Erythroblast (primary cell): ENCODE data around the gene KRT10.

Experiments used
- DNase-seq, 2 experiments: peaks; one replicate each; lab custom pipeline; 2025; lab: John Stamatoyannopoulos, UW
- GATA1 ChIP-seq: IDR thresholded peaks from 2 replicates; pipeline ENCODE4 v1.6.1; 2011; ENCODE audit warnings: low read depth, mild to moderate bottlenecking, control low read depth, low read length, moderate library complexity
- POLR2A ChIP-seq: IDR thresholded peaks from 2 replicates; pipeline ENCODE4 v1.6.1; 2011; ENCODE audit warnings: mild to moderate bottlenecking, low read length

The KRT10 gene

GRCh38 chr17:40778461-40778860 is 44.0 kb downstream of the KRT10 start:
- TF ChIP-seq POLR2A (no peak), GATA1 (no peak)
- DNase-seq, result no peak

GRCh38 chr17:40777971-40778370 is 44.4 kb downstream of the KRT10 start:
- DNase-seq, result no peak
- TF ChIP-seq POLR2A, result no peak
- TF ChIP-seq GATA1, result no peak

GRCh38 chr17:40777459-40777858 is 45.0 kb downstream of the KRT10 start:
- TF ChIP-seq POLR2A (no peak), GATA1 (no peak)

GRCh38 chr17:40775945-40776344 is 46.5 kb downstream of the KRT10 start:
- no peak for DNase-seq
- TF ChIP-seq GATA1, result no peak
- TF ChIP-seq POLR2A, result no peak

More at GRCh38 chr17:40777459-40777858, 45.0 kb downstream of the KRT10 start:
- DNase-seq, result no peak

GRCh38 chr17:40772101-40772500 is 50.3 kb downstream of the KRT10 start, which contains the start of gene KRT26:
Gene KRT26, minus strand, starts transcription at chr17:40772201. Its CDS starts 88 bp downstream, at chr17:40772113.
- no peak for DNase-seq
- TF ChIP-seq POLR2A (no peak), GATA1 (no peak)
